Breast epithelium (tissue), 4 donors: Measurements from ENCODE around the gene PFAS. TPM values are rescaled to one million over a fixed set of nuclear protein-coding genes. Genes with fewer than 3 reads are reported as not detected.

ENCODE experiments used
- DNase-seq, 2 donors: peaks; one replicate each; pipeline ENCODE4 v3.0.0-alpha.2; 2019; ENCODE audit warnings: low spot score in 2 of 2
- H3K27ac ChIP-seq, 2 donors: fragments of 200-600 bp; sonication (generic) in 1 of 2; one replicate each; pipeline ENCODE4 v1.5.1; 2016 to 2019; ENCODE audit warnings: mild to moderate bottlenecking in 1 of 2
- H3K27me3 ChIP-seq, 2 donors: fragments of 200-600 bp; sonication (generic) in 1 of 2; one replicate each; pipeline versions ENCODE4 v1.5.1 to v1.6.0; 2017 to 2019; ENCODE audit warnings: control low read depth in 1 of 2, mild to moderate bottlenecking in 1 of 2
- H3K36me3 ChIP-seq: fragments of 200-600 bp; one replicate; pipeline ENCODE4 v1.5.1; 2019
- H3K4me1 ChIP-seq, 2 donors: fragments of 200-600 bp; sonication (generic); one replicate each; pipeline ENCODE4 v1.5.1; 2016 to 2019; ENCODE audit warnings: control low read depth in 1 of 2
- H3K4me3 ChIP-seq, 3 donors: fragments of 200-600 bp; sonication (generic); 1 replicate in 2 of 3; 2 replicates in 1 of 3; pipeline ENCODE4 v1.5.1; 2016 to 2019; ENCODE audit warnings: mild to moderate bottlenecking in 3 of 3, moderate library complexity in 2 of 3
- H3K9me3 ChIP-seq, 2 donors: fragments of 200-600 bp; sonication (generic) in 1 of 2; one replicate each; pipeline ENCODE4 v1.5.1; 2016 to 2019; ENCODE audit warnings: control low read depth in 1 of 2
- POLR2A ChIP-seq: fragments of 450-650 bp; IDR thresholded peaks from one replicate; pipeline ENCODE4 v1.6.1; 2016; ENCODE audit warnings: antibody characterized with exemption, mild to moderate bottlenecking, moderate library complexity
- POLR2AphosphoS5 ChIP-seq, 3 donors: sonication (generic); formaldehyde crosslinking; IDR thresholded peaks; one replicate each; pipeline ENCODE4 v1.6.1; 2017; ENCODE audit warnings: antibody characterized with exemption in 3 of 3
- intact Hi-C: fragments of 100-400 bp; cut with DNase I; formaldehyde crosslinking; loops from one replicate; pipeline ENCODE4 v1.15.1; 2023; ENCODE audit warnings: low total_unique reads
- total RNA-seq, 3 donors: library from RNA; depleted of rRNA; stranded (reverse); fragments of >200 nt; gene quantifications; one replicate each; pipeline ENCODE4 v1.1.0, GENCODE V29; 2016
- TF ChIP-seq, protein P1 (sequence below), 3 donors: fragments of 450-650 bp; IDR thresholded peaks; one replicate each; pipeline ENCODE4 v1.5.1; 2016 to 2017; ENCODE audit warnings: antibody characterized with exemption in 3 of 3, mild to moderate bottlenecking in 3 of 3, moderate library complexity in 3 of 3

Gene PFAS
- total RNA-seq, 3 donors from 2014 or later, result 10.2 to 23.6 (median 18.7) TPM

DNA sequence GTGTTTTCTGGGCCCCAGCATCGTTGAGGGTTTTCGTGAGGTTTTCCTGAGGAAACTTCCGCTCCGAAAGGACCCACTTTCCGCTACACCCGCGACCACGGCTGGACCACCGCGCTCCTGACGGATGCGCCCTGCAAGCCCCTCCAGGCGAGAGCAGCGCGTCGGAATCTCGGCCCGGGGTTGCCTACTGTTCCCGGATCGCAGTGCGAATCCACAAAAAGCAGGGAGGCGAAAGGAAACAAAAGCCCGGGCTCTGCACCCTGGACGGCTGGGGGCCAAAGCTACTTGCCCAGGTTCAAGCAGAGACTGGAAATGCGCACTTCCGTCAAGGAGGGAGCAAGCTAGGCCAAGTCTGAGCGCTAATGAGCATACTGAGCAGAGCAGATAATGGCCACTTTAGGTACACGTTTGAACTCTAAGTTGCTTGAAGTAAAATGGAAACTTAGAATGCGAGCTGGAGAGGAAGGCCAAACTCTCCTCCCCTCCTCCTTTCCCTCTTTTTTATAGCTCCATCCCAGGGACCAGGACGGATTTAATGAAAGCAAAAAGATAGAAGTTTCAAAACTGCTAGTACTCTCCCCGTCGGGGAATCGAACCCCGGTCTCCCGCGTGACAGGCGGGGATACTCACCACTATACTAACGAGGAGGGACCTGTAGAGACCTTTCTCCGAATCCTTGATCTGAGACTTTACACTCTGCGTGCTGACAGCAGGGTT lies 27.3 kb upstream of the PFAS start:
- H3K4me3 ChIP-seq, result peak overlapping the region; percentile 68 to 91 (median 76)
- peak; percentile 91 to 92 for DNase-seq
- H3K9me3 ChIP-seq, result no peaks in the 10 kb centered on the region
- H3K4me1 ChIP-seq, result no peaks in the 10 kb centered on the region
- H3K36me3 ChIP-seq, result no peaks in the 10 kb centered on the region
- no peaks in the 10 kb centered on the region for H3K27me3 ChIP-seq
- TF ChIP-seq, protein P1, sequence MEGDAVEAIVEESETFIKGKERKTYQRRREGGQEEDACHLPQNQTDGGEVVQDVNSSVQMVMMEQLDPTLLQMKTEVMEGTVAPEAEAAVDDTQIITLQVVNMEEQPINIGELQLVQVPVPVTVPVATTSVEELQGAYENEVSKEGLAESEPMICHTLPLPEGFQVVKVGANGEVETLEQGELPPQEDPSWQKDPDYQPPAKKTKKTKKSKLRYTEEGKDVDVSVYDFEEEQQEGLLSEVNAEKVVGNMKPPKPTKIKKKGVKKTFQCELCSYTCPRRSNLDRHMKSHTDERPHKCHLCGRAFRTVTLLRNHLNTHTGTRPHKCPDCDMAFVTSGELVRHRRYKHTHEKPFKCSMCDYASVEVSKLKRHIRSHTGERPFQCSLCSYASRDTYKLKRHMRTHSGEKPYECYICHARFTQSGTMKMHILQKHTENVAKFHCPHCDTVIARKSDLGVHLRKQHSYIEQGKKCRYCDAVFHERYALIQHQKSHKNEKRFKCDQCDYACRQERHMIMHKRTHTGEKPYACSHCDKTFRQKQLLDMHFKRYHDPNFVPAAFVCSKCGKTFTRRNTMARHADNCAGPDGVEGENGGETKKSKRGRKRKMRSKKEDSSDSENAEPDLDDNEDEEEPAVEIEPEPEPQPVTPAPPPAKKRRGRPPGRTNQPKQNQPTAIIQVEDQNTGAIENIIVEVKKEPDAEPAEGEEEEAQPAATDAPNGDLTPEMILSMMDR (IDR thresholded peaks at IDR 0.05), result peak in 1 of 3 donors; percentile 5
- TF ChIP-seq POLR2AphosphoS5 (IDR thresholded peaks at IDR 0.05) (peak; percentile 25 to 79 (median 74)), POLR2A (no peak)
- peak overlapping the region; percentile 98 for H3K27ac ChIP-seq
- intact Hi-C loops, result loop anchor here (5.0 kb wide), 1 partner anchor 35 kb away; no protein-coding TSS in a partner anchor

DNA sequence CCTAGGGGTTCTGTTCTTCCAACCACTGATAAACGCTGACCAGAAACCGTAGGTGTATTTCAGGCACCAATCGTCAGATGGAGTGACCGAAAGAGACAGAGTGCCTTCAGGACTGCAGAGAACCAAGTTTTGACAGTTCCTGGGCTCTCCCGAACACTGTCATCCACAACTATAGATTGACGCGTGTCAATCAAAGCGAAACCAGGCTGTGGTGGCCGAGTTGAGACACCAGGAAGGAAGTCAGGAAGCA lies 26.8 kb upstream of the PFAS start:
- H3K4me3 ChIP-seq, result peak overlapping the region; percentile 68 to 91 (median 76)
- H3K27ac ChIP-seq, result peak overlapping the region; percentile 98
- intact Hi-C loops, result loop anchor here (5.0 kb wide), 1 partner anchor 35 kb away; no protein-coding TSS in a partner anchor
- no peaks in the 10 kb centered on the region for H3K9me3 ChIP-seq
- DNase-seq, result no peak
- no peaks in the 10 kb centered on the region for H3K4me1 ChIP-seq
- no peaks in the 10 kb centered on the region for H3K36me3 ChIP-seq
- TF ChIP-seq POLR2A (no peak), POLR2AphosphoS5 (IDR thresholded peaks at IDR 0.05) (no peak)
- TF ChIP-seq, protein P1 (IDR thresholded peaks at IDR 0.05), result no peak
- H3K27me3 ChIP-seq, result no peaks in the 10 kb centered on the region

DNA sequence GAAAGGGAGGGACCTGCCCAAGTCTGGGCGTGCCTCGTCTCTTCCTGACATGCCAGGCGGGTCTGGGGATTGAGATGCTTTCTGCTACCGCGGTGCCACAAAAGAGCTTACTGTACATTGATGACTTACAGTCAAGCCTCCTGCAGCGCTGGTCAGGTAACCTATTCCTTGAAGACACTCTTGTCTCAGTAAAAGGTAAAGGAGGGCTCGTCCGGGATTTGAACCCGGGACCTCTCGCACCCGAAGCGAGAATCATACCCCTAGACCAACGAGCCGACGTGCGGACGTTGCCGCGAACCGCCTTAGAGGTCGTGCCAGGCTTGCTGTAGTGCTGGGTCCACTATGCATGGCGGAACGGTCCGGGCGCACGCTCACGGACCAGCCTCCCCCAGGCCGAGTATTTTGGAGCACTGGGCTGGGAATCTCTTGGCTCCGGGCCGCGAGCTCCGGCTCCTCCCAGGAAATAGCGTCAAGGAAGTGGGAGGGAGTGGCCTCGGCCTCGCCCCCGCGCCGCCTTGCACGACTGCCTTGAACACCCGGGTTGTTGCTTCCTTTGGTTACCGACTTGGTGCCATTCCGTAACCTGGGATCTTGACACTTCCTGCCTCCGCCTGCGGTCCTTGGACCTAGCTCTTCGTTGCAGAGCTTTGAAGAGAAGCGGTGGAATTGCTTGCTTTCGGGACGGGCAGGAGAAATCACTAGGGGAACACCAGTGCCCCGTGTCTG lies 26.3 kb upstream of the PFAS start:
- Histone ChIP-seq H3K4me1 (no peaks in the 10 kb centered on the region), H3K27me3 (no peaks in the 10 kb centered on the region), H3K36me3 (no peaks in the 10 kb centered on the region), H3K4me3 (peak overlapping the region; percentile 68 to 91 (median 76)), H3K9me3 (no peaks in the 10 kb centered on the region), H3K27ac (peak overlapping the region; percentile 98)
- TF ChIP-seq POLR2A (peak; percentile 74), POLR2AphosphoS5 (IDR thresholded peaks at IDR 0.05) (peak; percentile 79 to 91 (median 87))
- TF ChIP-seq, protein P1 (IDR thresholded peaks at IDR 0.05), result peak in 1 of 3 donors; percentile 10
- peak; percentile 94 to 96 for DNase-seq
- intact Hi-C loops, result loop anchor here (5.0 kb wide), 1 partner anchor 35 kb away; no protein-coding TSS in a partner anchor

DNA sequence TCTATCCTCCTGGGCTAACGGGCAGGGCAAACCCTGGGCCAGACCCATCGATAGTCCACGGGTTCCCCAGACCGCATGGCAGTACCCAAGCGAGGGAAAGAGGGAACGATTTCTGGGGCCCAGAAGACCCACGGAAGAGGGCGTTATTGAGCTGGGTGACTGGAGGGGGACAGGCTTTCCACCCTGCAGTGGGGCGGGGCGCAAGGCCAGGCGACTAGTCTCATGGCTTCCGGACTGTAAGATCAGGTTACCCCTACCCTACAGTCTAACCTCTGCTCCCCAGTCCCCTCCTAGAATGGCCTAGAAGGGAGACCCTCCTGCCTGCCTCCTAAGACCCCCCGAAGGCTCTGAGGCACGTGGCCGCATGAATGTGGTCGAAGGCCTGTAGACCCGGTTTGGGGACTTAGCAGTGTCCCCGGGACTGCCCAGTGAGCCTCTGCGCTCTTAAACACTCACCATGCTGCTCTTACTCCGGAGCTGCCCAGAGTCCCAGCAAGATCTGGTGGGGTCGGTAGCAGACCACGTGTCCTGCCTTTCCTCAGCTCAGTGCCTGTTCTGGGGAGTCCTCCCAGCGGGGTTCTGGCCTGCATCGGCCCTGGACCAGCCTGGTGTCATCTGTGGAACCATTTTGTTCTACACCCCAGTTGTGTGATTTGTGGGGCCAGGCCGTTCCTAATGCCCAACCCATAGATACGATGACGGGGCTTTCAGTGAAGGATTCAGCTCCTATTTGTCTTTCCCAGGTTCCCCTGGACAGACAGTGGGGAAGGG lies 25.5 kb upstream of the PFAS start:
- peak; percentile 53 to 72 for DNase-seq
- Histone ChIP-seq H3K4me3 (peak overlapping the region; percentile 68 to 91 (median 76)), H3K36me3 (no peaks in the 10 kb centered on the region), H3K9me3 (no peaks in the 10 kb centered on the region), H3K4me1 (no peaks in the 10 kb centered on the region), H3K27me3 (no peaks in the 10 kb centered on the region), H3K27ac (peak overlapping the region; percentile 98)
- intact Hi-C loops, result loop anchor here (5.0 kb wide), 1 partner anchor 36 kb away; no protein-coding TSS in a partner anchor
- TF ChIP-seq POLR2A (no peak), POLR2AphosphoS5 (IDR thresholded peaks at IDR 0.05) (no peak)
- TF ChIP-seq, protein P1 (IDR thresholded peaks at IDR 0.05), result peak in 1 of 3 donors; percentile 3
